Measurements from ENCODE around the gene PIK3C2A. TPM values are rescaled to one million over a fixed set of nuclear protein-coding genes. Genes with fewer than 3 reads are reported as not detected.

Gene PIK3C2A
- total and polyA plus RNA-seq, 2 of the 13 experiments (the other 11 are each of a cell fraction or from before 2014, with no cell fraction given), result 27.5 to 49.9 TPM

DNA sequence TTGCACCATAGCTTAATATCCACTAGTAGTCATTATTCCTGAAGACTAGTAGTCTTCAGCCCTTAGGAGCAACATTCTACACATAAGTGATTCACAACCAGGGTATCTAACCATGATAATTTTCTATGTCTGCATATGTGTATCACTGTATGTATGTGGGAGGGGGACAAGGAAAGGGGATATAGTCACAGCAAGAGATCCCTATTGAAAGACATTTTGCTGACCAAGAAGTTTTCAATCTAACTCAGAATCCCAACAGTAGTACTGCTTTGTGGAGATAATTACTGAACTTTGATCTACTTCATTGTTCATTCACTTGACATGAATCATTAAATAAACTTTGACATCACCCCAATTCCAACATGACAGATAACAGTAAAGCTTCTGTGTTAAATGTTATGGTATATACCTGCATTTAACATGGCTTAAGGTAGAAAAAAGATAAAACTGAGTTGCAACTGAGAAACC, 10.3 kb downstream of the PIK3C2A start (continued):
- TF ChIP-seq, protein P1, sequence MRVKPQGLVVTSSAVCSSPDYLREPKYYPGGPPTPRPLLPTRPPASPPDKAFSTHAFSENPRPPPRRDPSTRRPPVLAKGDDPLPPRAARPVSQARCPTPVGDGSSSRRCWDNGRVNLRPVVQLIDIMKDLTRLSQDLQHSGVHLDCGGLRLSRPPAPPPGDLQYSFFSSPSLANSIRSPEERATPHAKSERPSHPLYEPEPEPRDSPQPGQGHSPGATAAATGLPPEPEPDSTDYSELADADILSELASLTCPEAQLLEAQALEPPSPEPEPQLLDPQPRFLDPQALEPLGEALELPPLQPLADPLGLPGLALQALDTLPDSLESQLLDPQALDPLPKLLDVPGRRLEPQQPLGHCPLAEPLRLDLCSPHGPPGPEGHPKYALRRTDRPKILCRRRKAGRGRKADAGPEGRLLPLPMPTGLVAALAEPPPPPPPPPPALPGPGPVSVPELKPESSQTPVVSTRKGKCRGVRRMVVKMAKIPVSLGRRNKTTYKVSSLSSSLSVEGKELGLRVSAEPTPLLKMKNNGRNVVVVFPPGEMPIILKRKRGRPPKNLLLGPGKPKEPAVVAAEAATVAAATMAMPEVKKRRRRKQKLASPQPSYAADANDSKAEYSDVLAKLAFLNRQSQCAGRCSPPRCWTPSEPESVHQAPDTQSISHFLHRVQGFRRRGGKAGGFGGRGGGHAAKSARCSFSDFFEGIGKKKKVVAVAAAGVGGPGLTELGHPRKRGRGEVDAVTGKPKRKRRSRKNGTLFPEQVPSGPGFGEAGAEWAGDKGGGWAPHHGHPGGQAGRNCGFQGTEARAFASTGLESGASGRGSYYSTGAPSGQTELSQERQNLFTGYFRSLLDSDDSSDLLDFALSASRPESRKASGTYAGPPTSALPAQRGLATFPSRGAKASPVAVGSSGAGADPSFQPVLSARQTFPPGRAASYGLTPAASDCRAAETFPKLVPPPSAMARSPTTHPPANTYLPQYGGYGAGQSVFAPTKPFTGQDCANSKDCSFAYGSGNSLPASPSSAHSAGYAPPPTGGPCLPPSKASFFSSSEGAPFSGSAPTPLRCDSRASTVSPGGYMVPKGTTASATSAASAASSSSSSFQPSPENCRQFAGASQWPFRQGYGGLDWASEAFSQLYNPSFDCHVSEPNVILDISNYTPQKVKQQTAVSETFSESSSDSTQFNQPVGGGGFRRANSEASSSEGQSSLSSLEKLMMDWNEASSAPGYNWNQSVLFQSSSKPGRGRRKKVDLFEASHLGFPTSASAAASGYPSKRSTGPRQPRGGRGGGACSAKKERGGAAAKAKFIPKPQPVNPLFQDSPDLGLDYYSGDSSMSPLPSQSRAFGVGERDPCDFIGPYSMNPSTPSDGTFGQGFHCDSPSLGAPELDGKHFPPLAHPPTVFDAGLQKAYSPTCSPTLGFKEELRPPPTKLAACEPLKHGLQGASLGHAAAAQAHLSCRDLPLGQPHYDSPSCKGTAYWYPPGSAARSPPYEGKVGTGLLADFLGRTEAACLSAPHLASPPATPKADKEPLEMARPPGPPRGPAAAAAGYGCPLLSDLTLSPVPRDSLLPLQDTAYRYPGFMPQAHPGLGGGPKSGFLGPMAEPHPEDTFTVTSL (CRISPR knock-in tag; IDR thresholded peaks at IDR 0.05; ENCODE audit: borderline replicate concordance), result peak; percentile 57; the same call in 1 of the 2 replicates
- no peak for TF ChIP-seq MZF1 (CRISPR knock-in tag; IDR thresholded peaks at IDR 0.05; ENCODE audit: borderline replicate concordance)
- TF ChIP-seq, protein P2, sequence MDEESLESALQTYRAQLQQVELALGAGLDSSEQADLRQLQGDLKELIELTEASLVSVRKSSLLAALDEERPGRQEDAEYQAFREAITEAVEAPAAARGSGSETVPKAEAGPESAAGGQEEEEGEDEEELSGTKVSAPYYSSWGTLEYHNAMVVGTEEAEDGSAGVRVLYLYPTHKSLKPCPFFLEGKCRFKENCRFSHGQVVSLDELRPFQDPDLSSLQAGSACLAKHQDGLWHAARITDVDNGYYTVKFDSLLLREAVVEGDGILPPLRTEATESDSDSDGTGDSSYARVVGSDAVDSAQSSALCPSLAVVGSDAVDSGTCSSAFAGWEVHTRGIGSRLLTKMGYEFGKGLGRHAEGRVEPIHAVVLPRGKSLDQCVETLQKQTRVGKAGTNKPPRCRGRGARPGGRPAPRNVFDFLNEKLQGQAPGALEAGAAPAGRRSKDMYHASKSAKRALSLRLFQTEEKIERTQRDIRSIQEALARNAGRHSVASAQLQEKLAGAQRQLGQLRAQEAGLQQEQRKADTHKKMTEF (CRISPR knock-in tag; IDR thresholded peaks at IDR 0.05), result 0 out of 2 replicates have a peak, but pooled peaks have one; percentile 29
- no peak for TF ChIP-seq ZSCAN31 (CRISPR knock-in tag; IDR thresholded peaks at IDR 0.05; ENCODE audit: low read depth)
- TF ChIP-seq, protein P3, sequence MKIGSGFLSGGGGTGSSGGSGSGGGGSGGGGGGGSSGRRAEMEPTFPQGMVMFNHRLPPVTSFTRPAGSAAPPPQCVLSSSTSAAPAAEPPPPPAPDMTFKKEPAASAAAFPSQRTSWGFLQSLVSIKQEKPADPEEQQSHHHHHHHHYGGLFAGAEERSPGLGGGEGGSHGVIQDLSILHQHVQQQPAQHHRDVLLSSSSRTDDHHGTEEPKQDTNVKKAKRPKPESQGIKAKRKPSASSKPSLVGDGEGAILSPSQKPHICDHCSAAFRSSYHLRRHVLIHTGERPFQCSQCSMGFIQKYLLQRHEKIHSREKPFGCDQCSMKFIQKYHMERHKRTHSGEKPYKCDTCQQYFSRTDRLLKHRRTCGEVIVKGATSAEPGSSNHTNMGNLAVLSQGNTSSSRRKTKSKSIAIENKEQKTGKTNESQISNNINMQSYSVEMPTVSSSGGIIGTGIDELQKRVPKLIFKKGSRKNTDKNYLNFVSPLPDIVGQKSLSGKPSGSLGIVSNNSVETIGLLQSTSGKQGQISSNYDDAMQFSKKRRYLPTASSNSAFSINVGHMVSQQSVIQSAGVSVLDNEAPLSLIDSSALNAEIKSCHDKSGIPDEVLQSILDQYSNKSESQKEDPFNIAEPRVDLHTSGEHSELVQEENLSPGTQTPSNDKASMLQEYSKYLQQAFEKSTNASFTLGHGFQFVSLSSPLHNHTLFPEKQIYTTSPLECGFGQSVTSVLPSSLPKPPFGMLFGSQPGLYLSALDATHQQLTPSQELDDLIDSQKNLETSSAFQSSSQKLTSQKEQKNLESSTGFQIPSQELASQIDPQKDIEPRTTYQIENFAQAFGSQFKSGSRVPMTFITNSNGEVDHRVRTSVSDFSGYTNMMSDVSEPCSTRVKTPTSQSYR (CRISPR knock-in tag; IDR thresholded peaks at IDR 0.05; ENCODE audit: borderline replicate concordance), result no peak
- TF ChIP-seq SAP130 (CRISPR knock-in tag; IDR thresholded peaks at IDR 0.05; ENCODE audit: low read depth), result peak; percentile 70
- no peak for TF ChIP-seq ZFP41 (CRISPR knock-in tag; IDR thresholded peaks at IDR 0.05; ENCODE audit: borderline replicate concordance)
- no peak for TF ChIP-seq POLR2A (IDR thresholded peaks at IDR 0.05; ENCODE audit: insufficient read depth in 1 of 2, low read depth in 2 of 2, low read length in 2 of 2)
- no peak for TF ChIP-seq SUZ12 (IDR thresholded peaks at IDR 0.05; ENCODE audit: low read depth, low read length)
- no peak for TF ChIP-seq ZBTB38 (CRISPR knock-in tag; IDR thresholded peaks at IDR 0.05)
- no peak for TF ChIP-seq ZNF546 (CRISPR knock-in tag; conservative IDR thresholded peaks at IDR 0.05)
- TF ChIP-seq SMARCC2 (IDR thresholded peaks at IDR 0.05), result peak; percentile 71; the same call in 1 of the 2 replicates
- no peak for TF ChIP-seq CENPT (CRISPR knock-in tag; IDR thresholded peaks at IDR 0.05; ENCODE audit: low read depth)
- TF ChIP-seq SOX6 (IDR thresholded peaks at IDR 0.05), result no peak
- peak; percentile 76 for TF ChIP-seq SOX6 (CRISPR knock-in tag; IDR thresholded peaks at IDR 0.05)
- TF ChIP-seq, protein P4, sequence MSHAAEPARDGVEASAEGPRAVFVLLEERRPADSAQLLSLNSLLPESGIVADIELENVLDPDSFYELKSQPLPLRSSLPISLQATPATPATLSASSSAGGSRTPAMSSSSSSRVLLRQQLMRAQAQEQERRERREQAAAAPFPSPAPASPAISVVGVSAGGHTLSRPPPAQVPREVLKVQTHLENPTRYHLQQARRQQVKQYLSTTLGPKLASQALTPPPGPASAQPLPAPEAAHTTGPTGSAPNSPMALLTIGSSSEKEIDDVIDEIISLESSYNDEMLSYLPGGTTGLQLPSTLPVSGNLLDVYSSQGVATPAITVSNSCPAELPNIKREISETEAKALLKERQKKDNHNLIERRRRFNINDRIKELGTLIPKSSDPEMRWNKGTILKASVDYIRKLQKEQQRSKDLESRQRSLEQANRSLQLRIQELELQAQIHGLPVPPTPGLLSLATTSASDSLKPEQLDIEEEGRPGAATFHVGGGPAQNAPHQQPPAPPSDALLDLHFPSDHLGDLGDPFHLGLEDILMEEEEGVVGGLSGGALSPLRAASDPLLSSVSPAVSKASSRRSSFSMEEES (CRISPR knock-in tag; IDR thresholded peaks at IDR 0.05), result no peak
- TF ChIP-seq ZNF460 (CRISPR knock-in tag; IDR thresholded peaks at IDR 0.05; ENCODE audit: borderline replicate concordance), result no peak

Data from HepG2 (cell line).